ENCODE data around the gene FSTL4. TPM values are rescaled to one million over a fixed set of nuclear protein-coding genes. Genes with fewer than 3 reads are reported as not detected.

The FSTL4 gene
- polyA plus RNA-seq, 1 donor (not counting 4 experiments of a cell fraction or from before 2014, with no cell fraction given) = 1.7 TPM

GRCh38 chr5:133287500-133287899 lies 324.8 kb downstream of the FSTL4 start:
- H3K4me3 ChIP-seq (ENCODE audit: control insufficient read depth in 2 of 3, extremely low read depth in 1 of 3, insufficient read depth in 2 of 3, low read depth in 1 of 3, low read length in 3 of 3) = no peak overlapping the region
- H3K9ac ChIP-seq (ENCODE audit: control insufficient read depth, extremely low read depth, insufficient read depth, low read length) = no peak overlapping the region
- H3K27ac ChIP-seq (ENCODE audit: control insufficient read depth, insufficient read depth, low read length) = no peak overlapping the region
- no peaks in the 10 kb centered on the region for H3K79me2 ChIP-seq (ENCODE audit: control insufficient read depth, insufficient read depth, low read length)
- FAIRE-seq = peak; percentile 82
- peak; percentile 15 for DNase-seq (ENCODE audit: low read depth, low spot score)
- H3K4me2 ChIP-seq (ENCODE audit: control insufficient read depth, extremely low read depth, insufficient read depth, low read depth, low read length) = no peak overlapping the region
- no peaks in the 10 kb centered on the region for H3K9me1 ChIP-seq (ENCODE audit: control insufficient read depth, extremely low read depth, insufficient read depth, low read length)
- no peak overlapping the region for H2AFZ ChIP-seq (ENCODE audit: control insufficient read depth, low read length)
- dilution Hi-C loops (cut with MboI; ENCODE audit: extremely low pct_ligation_motif_present, low sequenced_read_pairs) = no loop called here
- no peaks in the 10 kb centered on the region for H3K36me3 ChIP-seq (ENCODE audit: control insufficient read depth in 2 of 2, extremely low read depth in 1 of 2, insufficient read depth in 2 of 2, low read length in 2 of 2)
- H3K9me3 ChIP-seq (ENCODE audit: control insufficient read depth, low read depth, low read length) = no peaks in the 10 kb centered on the region
- H3K27me3 ChIP-seq (ENCODE audit: control insufficient read depth, extremely low read depth, insufficient read depth, low read length) = no peaks in the 10 kb centered on the region
- H3K4me1 ChIP-seq (ENCODE audit: control insufficient read depth, extremely low read depth, insufficient read depth, low read length) = peaks cover 48% of the 10 kb centered on the region
- no peak for TF ChIP-seq EZH2 (IDR thresholded peaks at IDR 0.05; ENCODE audit: low read length)
- TF ChIP-seq, protein P1, sequence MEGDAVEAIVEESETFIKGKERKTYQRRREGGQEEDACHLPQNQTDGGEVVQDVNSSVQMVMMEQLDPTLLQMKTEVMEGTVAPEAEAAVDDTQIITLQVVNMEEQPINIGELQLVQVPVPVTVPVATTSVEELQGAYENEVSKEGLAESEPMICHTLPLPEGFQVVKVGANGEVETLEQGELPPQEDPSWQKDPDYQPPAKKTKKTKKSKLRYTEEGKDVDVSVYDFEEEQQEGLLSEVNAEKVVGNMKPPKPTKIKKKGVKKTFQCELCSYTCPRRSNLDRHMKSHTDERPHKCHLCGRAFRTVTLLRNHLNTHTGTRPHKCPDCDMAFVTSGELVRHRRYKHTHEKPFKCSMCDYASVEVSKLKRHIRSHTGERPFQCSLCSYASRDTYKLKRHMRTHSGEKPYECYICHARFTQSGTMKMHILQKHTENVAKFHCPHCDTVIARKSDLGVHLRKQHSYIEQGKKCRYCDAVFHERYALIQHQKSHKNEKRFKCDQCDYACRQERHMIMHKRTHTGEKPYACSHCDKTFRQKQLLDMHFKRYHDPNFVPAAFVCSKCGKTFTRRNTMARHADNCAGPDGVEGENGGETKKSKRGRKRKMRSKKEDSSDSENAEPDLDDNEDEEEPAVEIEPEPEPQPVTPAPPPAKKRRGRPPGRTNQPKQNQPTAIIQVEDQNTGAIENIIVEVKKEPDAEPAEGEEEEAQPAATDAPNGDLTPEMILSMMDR (optimal IDR thresholded peaks at IDR 0.05 in 1 of 3, IDR thresholded peaks at IDR 0.05 in 1 of 3, conservative IDR thresholded peaks at IDR 0.05 in 1 of 3; ENCODE audit: extremely low read depth in 1 of 3, insufficient read depth in 2 of 3, low read length in 3 of 3) = peak in 2 of 3 experiments; percentile 43 to 49
- no peaks in the 10 kb centered on the region for H4K20me1 ChIP-seq (ENCODE audit: control insufficient read depth, extremely low read depth, insufficient read depth, low read length)

DNA sequence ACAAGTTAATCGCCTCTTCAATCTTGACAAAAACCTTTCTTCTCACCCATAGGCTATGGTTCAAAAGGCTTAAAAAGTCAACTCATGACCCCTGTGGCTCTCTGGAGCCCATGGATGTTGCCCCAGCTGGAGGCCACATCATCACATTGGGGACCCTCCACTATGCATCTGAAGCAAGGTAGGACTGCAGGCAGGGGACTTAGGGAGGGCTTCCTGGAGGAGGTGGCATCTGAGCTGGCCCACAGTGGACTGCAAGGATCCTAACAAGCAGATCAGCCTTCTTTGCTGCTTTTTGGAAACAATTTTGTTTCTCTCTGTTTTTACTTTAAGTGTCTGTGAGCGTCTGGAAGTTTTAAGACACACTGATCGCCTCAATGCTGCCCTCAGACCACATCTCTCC lies 325.9 kb downstream of the FSTL4 start:
- FAIRE-seq = no peak
- no peaks in the 10 kb centered on the region for H4K20me1 ChIP-seq (ENCODE audit: control insufficient read depth, extremely low read depth, insufficient read depth, low read length)
- no peak overlapping the region for H3K9ac ChIP-seq (ENCODE audit: control insufficient read depth, extremely low read depth, insufficient read depth, low read length)
- dilution Hi-C loops (cut with MboI; ENCODE audit: extremely low pct_ligation_motif_present, low sequenced_read_pairs) = no loop called here
- TF ChIP-seq, protein P1 (optimal IDR thresholded peaks at IDR 0.05 in 1 of 3, IDR thresholded peaks at IDR 0.05 in 1 of 3, conservative IDR thresholded peaks at IDR 0.05 in 1 of 3; ENCODE audit: extremely low read depth in 1 of 3, insufficient read depth in 2 of 3, low read length in 3 of 3) = no peak
- no peak for TF ChIP-seq EZH2 (IDR thresholded peaks at IDR 0.05; ENCODE audit: low read length)
- DNase-seq (ENCODE audit: low read depth, low spot score) = no peak
- H3K27ac ChIP-seq (ENCODE audit: control insufficient read depth, insufficient read depth, low read length) = no peak overlapping the region
- no peak overlapping the region for H2AFZ ChIP-seq (ENCODE audit: control insufficient read depth, low read length)
- peaks cover 38% of the 10 kb centered on the region for H3K4me1 ChIP-seq (ENCODE audit: control insufficient read depth, extremely low read depth, insufficient read depth, low read length)
- no peaks in the 10 kb centered on the region for H3K79me2 ChIP-seq (ENCODE audit: control insufficient read depth, insufficient read depth, low read length)
- no peaks in the 10 kb centered on the region for H3K36me3 ChIP-seq (ENCODE audit: control insufficient read depth in 2 of 2, extremely low read depth in 1 of 2, insufficient read depth in 2 of 2, low read length in 2 of 2)
- no peak overlapping the region for H3K4me3 ChIP-seq (ENCODE audit: control insufficient read depth in 2 of 3, extremely low read depth in 1 of 3, insufficient read depth in 2 of 3, low read depth in 1 of 3, low read length in 3 of 3)
- H3K4me2 ChIP-seq (ENCODE audit: control insufficient read depth, extremely low read depth, insufficient read depth, low read depth, low read length) = no peak overlapping the region
- no peaks in the 10 kb centered on the region for H3K27me3 ChIP-seq (ENCODE audit: control insufficient read depth, extremely low read depth, insufficient read depth, low read length)
- H3K9me1 ChIP-seq (ENCODE audit: control insufficient read depth, extremely low read depth, insufficient read depth, low read length) = no peaks in the 10 kb centered on the region
- no peaks in the 10 kb centered on the region for H3K9me3 ChIP-seq (ENCODE audit: control insufficient read depth, low read depth, low read length)

Data from keratinocyte (primary cell).